ENCODE data around the gene PANX2. TPM values are rescaled to one million over a fixed set of nuclear protein-coding genes. Genes with fewer than 3 reads are reported as not detected.

Gene PANX2
- total and polyA plus RNA-seq, 9 of the 15 experiments (the other 6 are each of a cell fraction or from before 2014, with no cell fraction given), result 0.01 to 3.9 (median 0.67) TPM; not detected in 1

DNA sequence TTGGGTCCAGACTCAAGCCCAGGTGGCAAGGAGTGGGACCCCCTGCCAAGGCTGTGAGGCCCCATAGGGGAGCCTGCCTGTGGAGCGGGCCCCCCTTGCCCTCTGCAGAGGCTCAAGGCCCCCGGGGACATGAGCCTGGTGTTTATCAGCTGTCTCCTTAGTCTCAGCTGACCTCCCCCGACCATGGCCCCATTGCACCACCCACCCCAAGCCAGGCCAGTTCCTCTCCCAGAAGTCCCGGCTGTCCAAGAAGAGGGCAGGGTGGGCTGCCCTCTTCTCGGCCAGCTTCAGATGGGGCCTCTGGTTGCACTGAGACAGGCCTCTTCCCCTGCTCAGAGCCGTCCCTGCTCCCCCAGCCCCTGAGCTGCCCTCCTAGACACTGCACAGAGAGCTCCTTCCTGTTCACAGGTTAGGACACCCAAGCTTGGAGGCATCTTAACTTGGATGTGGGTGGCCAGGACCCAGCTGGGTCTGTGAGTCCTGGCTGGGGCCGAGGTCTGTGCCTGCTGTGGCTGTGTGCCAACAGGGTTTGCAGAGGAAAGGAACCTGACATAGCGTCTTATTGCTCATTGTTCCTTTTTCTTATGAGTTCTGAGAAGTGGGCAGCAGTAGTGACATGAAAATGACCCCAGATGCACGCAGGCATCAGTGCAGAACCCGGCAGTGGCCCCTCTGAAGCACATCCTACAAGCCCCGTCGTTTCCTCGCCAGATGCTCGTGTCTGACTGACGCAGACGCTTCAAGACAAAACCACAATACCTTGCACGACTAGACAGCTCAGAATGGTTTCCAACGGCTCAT, 20.6 kb downstream of the PANX2 start:
- H3K36me3 ChIP-seq (ENCODE audit: control insufficient read depth, insufficient read depth, low read length), result peaks cover 53% of the 10 kb centered on the region; the same call in 2 of the 3 replicates
- TF ChIP-seq ELF1 (tag; IDR thresholded peaks at IDR 0.05) (peak; percentile 24; the same call in 1 of the 2 replicates), PTTG1 (tag; IDR thresholded peaks at IDR 0.05; ENCODE audit: low read depth) (no peak), ZBTB7A (IDR thresholded peaks at IDR 0.05; ENCODE audit: borderline replicate concordance, control insufficient read depth, low read depth, low read length) (peak; percentile 30; the same call in 1 of the 2 replicates)
- peak overlapping the region; percentile 79 to 93 for H3K9ac ChIP-seq (ENCODE audit: insufficient read depth in 1 of 2, low read depth in 2 of 2, low read length in 2 of 2)
- POLR2A ChIA-PET, result interaction anchor here (0.7 kb wide), 2 partner anchors 280 to 331 kb away, joined by 3 to 4 read pairs; no protein-coding TSS in a partner anchor
- H3K9me3 ChIP-seq (replicated peaks; ENCODE audit: control insufficient read depth, insufficient read depth, low read depth, low read length), result no peaks in the 10 kb centered on the region
- peaks cover 8% of the 10 kb centered on the region for H4K20me1 ChIP-seq (replicated peaks; ENCODE audit: control insufficient read depth, insufficient read depth, low read length)
- ATAC-seq, result 0 out of 3 replicates have a peak, but pooled peaks have one; percentile 7
- BruUV-seq (replicated peaks), result no TSS peak
- peaks cover 7% of the 10 kb centered on the region for H3K9me1 ChIP-seq (ENCODE audit: control insufficient read depth, insufficient read depth, low read length)
- peak overlapping the region; percentile 79 for H3K27ac ChIP-seq (ENCODE audit: extremely low read depth, low read depth, low read length)
- no peak overlapping the region for H2AFZ ChIP-seq (ENCODE audit: low read depth, low read length)
- CTCF ChIA-PET (ENCODE audit: low intra/inter-chr PET ratio), result no interaction called here
- H3K27me3 ChIP-seq (ENCODE audit: control insufficient read depth in 2 of 2, insufficient read depth in 2 of 2, low read length in 2 of 2), result no peaks in the 10 kb centered on the region
- FAIRE-seq, result no peak
- peak overlapping the region; percentile 47 for H3K4me3 ChIP-seq
- H3K4me2 ChIP-seq (ENCODE audit: insufficient read depth, low read length), result peak overlapping the region; percentile 70
- intact Hi-C loops (cut with micrococcal nuclease), result no loop called here
- no peak for DNase-seq (ENCODE audit: extremely low read depth in 1 of 4, low spot score in 3 of 4)
- WGBS (ENCODE audit: insufficient coverage, low coverage, missing lambda C conversion rate), result 70% methylated on average over 17 of the region's 18 CpGs
- in situ Hi-C loops (cut with MboI), result no loop called here
- peaks cover 63% of the 10 kb centered on the region for H3K79me2 ChIP-seq (ENCODE audit: control insufficient read depth, insufficient read depth, low read length)
- peaks cover 20 to 76% of the 10 kb centered on the region in 2 experiments for H3K4me1 ChIP-seq (replicated peaks in 1 of 2; ENCODE audit: control insufficient read depth in 2 of 2, insufficient read depth in 2 of 2, low read length in 2 of 2)
